GM21423 (cell line): ENCODE data around the gene LRRC70.
"Not testable (repeated sequence)": the region's sequence is repeated elsewhere in the genome, so short reads cannot be mapped to it uniquely, and the experiment has no call there.

Experiments used
- ATAC-seq: cut with Tn5 transposase; IDR thresholded peaks from one replicate; pipeline ENCODE4 v1.9.1; 2021; ENCODE audit warnings: mild to moderate bottlenecking, moderate library complexity; ENCODE audit not compliant: unreplicated experiment

The LRRC70 gene

GRCh38 chr5:62578540-62578939 is at the start of gene LRRC70:
Gene LRRC70 (plus strand): TSS chr5:62578819. CDS start chr5:62579439, 620 bp downstream.
- peak; percentile 94 for ATAC-seq

GRCh38 chr5:62533597-62533996 is 45.0 kb upstream of the LRRC70 start:
- no peak for ATAC-seq

DNA sequence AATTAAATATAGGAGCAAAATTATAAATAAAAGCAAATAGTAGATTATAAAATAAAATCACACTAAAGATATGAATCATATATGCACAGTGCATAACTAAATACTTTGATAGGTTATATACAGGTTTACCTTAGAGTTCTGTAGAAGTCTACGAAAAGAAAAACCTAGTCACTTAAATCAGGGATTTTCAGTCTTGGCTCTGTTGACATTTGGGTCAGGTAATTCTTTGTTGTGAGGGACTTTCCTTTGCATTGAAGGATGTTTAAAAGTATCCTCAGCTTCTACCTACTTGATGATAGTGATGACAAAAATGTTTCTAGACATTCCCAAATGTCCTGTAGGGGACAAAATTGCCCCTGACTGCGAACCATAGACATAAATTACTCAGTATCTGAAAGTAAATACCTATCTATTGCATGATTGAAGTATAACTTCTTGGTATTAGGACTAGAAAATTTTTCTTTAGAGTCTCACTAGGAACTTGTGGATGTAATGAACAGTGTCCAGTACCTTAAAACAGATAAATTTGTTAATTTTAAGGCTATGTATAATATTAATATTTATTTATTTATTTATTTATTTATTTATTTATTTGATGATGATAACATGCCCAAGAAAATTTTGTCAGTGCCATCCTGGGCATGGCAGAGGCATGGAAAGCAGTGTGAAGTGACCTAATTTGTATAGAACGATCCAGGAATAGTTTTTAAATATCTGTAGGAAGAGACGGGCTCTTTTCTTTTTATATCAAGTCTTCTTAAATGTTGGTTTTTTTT is 44.0 kb upstream of the LRRC70 start:
- no peak for ATAC-seq

DNA sequence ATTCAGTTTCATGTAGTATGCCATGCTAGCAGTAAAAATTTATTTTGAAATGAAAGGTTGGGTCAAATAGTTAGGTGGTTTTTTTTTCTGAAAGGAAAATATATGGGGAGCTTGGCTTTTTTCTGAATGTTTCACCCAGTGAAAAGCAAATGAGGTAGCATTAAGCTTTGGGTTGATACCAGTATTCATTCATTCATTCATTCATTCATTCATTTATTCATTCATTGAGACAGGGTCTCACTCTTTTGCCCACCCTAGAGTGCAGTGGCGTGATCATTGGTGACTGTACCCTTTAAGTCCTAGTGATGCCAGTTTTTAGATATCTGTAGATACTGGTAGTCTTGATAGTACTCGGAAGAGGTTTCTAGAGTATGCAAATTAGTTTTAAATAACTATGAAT is 42.4 kb upstream of the LRRC70 start:
- ATAC-seq = no peak

GRCh38 chr5:62536783-62537182 is 41.8 kb upstream of the LRRC70 start:
- ATAC-seq = no peak

DNA sequence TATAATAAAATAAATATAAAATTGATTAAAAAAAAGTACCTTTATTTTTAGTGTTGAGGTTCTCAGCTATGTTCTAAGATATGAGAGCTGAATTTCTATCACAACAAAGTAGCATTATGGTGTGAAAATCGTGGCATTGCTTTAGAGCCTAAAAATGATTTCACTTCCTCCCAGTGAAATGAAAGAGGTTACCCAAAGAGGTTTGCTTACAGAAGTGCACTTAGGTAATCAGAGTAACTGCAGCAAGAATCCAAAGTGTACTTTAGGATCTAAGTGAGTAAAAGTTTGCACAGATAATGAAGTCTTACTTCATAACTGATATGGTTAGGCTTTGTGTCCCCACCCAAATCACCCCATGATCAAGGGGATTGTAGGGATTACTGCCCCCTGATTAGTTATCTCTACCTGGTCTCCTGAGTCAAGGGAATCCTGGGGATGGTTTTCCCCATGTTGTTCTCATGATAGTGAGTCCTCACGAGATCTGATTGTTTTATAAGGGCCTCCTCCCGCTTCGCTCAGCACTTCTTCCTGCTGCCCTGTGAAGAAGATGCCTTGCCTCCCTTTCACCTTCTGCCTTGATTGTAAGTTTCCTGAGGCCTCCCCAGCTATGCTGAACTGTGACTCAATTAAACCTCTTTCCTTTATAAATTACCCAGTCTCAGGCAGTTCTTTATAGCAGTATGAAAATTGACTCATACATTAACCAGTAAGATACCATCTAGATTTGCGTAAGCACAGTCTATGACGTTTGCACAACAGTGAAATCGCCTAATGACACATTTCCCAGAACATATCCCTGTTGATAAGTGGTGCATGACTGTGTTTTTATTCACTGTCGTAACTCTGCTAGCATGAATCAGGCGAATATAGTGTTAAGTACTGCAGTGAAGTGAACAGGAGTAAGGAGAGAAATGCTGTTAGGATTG is 40.3 kb upstream of the LRRC70 start:
- peak; percentile 64 for ATAC-seq

- ATAC-seq = no peak
Observed at GRCh38 chr5:62542720-62543119, 35.9 kb upstream of the LRRC70 start.

- no peak for ATAC-seq
Observed at GRCh38 chr5:62547945-62548630, 30.5 kb upstream of the LRRC70 start.

DNA sequence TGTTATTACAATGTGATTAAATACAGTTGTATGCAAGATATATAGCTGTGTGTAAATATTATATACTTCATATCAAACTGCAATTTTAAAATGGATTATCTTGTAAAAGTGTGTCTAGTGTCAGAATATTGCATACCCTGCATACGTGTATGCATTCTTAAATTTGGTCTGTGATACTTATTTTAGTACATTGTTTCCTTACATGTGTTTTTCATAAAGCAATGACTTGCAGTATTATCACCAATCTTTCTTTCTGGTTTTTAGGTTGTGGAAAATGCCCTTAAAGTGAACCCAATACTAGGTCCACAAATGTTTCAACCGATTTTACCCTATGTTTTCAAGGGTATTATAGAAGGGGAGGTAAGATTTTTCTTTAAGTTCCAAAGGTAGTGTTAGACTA is 28.5 kb upstream of the LRRC70 start:
- ATAC-seq = no peak

- no peak for ATAC-seq
Observed at GRCh38 chr5:62555930-62556329, 22.7 kb upstream of the LRRC70 start.

GRCh38 chr5:62558941-62559340 is 19.7 kb upstream of the LRRC70 start:
- ATAC-seq = no peak

DNA sequence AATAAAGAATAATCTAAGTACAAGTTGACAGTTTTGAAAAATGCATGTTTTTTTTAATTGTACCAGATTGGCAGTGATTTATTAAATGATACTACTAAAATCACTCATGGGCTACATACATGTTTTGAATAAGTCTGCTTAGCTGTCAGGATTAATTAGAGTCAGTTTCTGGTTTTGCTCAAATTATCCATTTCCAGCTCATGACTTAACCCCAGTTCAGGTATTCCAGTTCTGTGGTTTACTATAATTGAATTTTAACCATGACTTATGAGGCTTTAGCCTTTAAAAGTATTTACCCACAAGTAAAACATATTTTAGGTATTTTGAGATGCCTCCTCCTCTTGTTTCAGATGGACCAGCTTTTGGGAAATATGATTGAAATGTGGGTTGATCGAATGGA is 17.8 kb upstream of the LRRC70 start:
- no peak for ATAC-seq

DNA sequence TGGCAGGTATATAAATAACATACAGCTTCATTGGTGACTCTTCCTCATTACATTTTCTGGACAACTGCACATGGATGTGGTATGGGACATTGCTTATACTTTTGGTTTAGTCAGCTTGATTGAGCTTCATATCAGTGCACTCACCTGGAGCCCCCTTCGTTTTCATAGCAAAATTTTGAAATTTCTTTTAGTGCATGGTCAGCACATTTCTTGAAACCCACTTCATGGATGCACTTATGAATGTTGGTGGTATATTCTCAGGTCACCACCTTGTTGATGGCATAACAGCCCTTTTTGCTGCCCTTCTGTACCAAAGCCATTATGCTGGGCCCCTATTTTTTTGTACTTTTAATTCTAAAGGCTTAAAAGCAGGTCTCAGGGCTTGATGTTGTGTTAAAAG is 16.7 kb upstream of the LRRC70 start:
- no peak for ATAC-seq

DNA sequence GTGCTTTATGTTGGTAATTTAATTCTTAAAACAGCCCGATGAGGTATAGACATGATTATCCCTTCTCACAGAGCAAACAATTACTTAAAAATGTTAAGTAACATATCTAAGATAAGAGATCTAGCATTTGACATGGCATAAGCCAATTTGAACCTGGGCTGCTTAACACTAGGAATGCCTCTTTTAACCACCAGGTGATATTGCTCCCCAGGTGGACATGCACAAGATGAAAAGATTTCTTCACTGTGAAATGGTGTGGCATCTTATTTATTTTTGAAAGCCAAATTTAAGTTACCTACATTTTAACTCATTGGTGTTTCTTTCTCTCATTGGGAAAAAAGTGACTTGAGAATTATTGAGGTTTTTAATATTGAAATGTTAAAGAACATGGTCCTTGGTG is 15.8 kb upstream of the LRRC70 start:
- ATAC-seq = no peak

DNA sequence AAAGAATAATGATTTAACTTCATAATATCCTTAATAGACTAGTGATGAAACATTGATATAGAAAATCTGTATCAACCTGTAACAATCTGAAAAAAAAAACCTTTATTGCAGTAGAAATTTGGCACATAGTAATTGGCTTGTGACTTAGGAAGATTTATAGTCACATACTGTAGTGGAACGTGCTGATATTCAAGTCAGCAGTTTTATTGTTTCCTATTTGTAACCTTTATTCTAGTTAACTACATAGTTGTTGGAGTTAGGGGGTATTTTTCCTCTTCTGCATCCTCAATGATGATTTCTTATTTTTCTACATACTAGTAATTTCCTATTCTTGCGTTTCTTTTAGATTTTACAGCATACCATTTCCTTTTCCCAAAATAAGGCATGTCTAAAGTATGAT is 14.5 kb upstream of the LRRC70 start:
- no peak for ATAC-seq

DNA sequence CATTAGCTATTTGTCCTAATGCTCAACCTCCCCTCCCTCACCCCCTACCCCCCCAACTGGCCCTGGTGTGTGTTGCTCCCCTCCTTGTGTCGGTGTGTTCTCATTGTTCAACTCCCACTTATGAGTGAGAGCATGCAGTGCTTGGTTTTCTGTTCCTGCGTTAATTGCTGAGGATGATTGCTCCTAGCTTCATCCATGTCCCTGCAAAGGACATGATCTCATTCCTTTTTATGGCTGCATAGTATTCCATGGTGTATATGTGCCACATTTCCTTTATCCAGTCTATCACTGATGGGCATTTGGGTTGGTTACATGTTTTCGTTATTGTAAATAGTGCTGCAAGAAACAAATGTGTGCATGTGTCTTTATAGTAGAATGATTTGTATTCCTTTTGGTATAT is 12.9 kb upstream of the LRRC70 start:
- not testable (repeated sequence) for ATAC-seq

DNA sequence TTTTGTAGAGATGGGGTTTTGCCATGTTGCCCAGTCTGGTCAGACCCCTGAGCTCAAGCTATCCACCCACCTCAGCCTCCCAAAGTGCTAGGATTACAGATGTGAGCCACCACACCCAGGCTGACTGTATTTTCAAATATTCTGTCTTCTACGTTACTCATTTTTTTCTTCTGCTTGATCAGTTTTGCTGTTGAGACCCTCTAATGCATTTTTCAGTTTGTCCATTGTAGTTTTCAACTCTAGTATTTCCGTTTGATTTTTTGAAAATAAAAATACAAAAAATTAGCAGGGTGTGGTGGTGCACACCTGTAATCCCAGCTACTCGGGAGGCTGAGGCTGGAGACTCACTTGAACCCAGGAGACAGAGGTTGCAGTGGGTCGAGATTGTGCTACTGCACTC is 10.5 kb upstream of the LRRC70 start:
- no peak for ATAC-seq

DNA sequence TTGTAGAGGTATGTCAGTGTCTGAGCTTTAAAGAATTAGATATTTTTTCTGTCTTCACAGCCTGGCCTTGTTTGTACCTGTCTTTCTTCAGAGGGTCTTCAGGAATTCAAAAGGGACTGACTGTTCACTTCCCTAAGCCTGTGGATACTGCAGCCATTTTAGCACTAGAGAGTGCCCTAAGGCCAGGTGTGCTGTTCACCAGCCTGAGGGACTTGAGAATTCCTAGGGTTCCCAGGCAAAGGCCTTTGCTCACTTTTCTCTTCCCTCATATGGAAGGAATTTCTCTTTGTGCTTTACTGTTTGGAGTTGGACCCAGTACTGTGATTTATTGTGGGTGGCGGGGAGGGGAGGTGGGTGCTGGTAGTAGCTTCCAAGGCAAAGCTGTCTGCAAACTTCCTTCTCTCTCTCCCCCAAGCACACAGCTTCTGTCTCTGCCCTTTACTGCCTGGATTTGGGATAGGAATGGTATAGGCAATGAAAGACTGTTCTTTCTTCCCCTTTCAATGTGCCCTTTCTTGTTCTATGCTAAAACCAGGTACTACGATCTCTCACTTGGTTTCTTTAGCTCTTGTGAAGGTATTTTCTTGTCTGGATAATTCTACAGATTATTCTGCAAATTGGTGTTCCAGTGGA is 9.7 kb upstream of the LRRC70 start:
- no peak for ATAC-seq

DNA sequence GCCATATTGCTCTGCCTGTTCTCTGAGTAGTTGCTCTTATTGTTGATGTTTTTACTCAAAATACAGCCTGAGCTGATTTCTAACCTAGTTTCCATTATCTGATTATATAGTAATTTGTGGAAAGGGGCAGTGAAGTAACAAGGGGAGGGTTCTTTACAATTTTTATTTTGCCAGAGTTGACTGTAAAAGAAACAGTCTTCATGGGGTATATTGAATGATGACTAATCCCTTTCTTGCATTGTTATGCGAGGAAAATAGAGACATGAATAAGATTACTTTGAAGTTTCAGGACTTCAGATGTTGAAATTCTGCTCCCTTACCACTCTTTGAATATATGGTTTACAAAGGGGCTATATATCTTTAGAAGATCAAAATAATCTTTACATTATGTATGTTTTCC is 9.1 kb upstream of the LRRC70 start:
- no peak for ATAC-seq

DNA sequence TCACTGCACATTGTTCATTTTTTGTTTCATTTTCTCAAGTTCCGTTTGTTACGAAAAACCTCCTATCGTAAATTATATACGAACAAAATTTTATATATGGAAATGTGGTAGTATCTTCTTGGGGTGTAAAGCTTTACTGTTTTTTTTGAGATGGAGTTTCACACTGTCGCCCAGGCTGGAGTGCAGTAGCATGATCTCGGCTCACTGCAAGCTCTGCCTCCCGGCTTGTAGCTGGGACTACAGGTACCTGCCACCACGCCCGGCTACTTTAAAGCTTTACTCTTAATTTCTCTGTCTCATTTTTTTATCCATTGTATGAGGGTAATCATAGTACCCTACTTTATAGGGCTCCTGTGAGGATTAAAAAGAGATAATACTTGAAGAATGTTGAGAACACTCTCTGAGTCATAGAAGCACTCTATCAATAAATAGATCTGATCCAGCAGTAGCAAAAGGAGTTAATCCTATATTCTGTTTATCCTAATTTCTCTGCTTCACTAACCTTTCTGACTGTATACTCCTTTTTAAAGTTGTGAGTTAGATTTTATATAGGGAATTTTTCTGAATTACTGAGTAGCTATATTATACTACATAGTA is 5.6 kb upstream of the LRRC70 start:
- no peak for ATAC-seq

DNA sequence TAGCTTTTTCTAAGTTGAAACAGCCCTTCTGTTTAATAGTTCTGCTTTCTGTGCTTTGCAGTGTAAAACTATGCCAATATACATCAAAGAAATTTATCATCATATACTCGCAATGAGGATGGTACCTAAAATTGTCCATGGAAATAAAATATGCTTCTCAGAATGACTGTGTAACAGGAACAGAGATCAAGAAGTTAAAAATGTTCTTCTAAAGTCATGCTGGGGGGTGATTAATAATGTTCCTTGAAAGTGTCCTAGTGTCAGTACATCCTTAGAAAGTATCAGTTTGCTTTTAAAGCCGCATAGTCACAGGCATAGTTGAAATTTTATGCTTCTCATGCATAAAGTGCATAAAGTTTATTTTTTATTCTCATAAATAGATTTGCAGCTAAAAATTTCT is 4.0 kb upstream of the LRRC70 start:
- no peak for ATAC-seq
